Loucy (cell line): Measurements from ENCODE around the gene MLLT10.

Experiments
- H2AFZ ChIP-seq: fragments of 200-600 bp; sonication (generic); 2 replicates; pipeline ENCODE4 v1.6.0; 2016; ENCODE audit warnings: antibody characterized with exemption, mild to moderate bottlenecking, low read length, moderate library complexity
- H3F3A ChIP-seq: fragments of 200-600 bp; 2 replicates; pipeline ENCODE4 v1.6.0; 2016; ENCODE audit warnings: antibody characterized with exemption, low read depth, mild to moderate bottlenecking
- H3K27me3 ChIP-seq: fragments of 200-600 bp; sonication (generic); 2 replicates; pipeline ENCODE4 v1.6.1; 2014; ENCODE audit warnings: low read length, mild to moderate bottlenecking; ENCODE audit not compliant: insufficient read depth, poor library complexity, severe bottlenecking
- H3K36me3 ChIP-seq: fragments of 200-600 bp; sonication (generic); 2 replicates; pipeline ENCODE4 v1.6.1; 2016; ENCODE audit warnings: low read length; ENCODE audit not compliant: insufficient read depth
- H3K4me1 ChIP-seq: fragments of 200-600 bp; sonication (generic); 2 replicates; pipeline ENCODE4 v1.5.1; 2014; ENCODE audit warnings: low read length, mild to moderate bottlenecking; ENCODE audit not compliant: insufficient read depth, poor library complexity, severe bottlenecking
- H3K4me2 ChIP-seq: fragments of 200-600 bp; sonication (generic); 2 replicates; pipeline ENCODE4 v1.6.0; 2014; ENCODE audit warnings: antibody characterized with exemption, low read length, low read depth, mild to moderate bottlenecking; ENCODE audit not compliant: poor library complexity, severe bottlenecking
- H3K4me3 ChIP-seq: fragments of 200-600 bp; sonication (generic); 2 replicates; pipeline ENCODE4 v1.5.1; 2014; ENCODE audit warnings: low read length, mild to moderate bottlenecking, mixed read lengths; ENCODE audit not compliant: poor library complexity, severe bottlenecking
- H3K79me2 ChIP-seq: fragments of 200-600 bp; sonication (generic); 2 replicates; pipeline ENCODE4 v1.6.1; 2014; ENCODE audit warnings: low read length; ENCODE audit not compliant: insufficient read depth
- H3K9ac ChIP-seq: fragments of 200-600 bp; sonication (generic); 2 replicates; pipeline ENCODE4 v1.6.0; 2014; ENCODE audit warnings: mild to moderate bottlenecking, low read depth, low read length, moderate library complexity; ENCODE audit not compliant: poor library complexity, severe bottlenecking
- H3K9me2 ChIP-seq: fragments of 200-600 bp; sonication (generic); replicated peaks from 2 replicates; pipeline ENCODE4 v1.6.1; 2016; ENCODE audit warnings: low read depth, low read length, mixed read lengths
- H3K9me3 ChIP-seq: fragments of 200-600 bp; sonication (generic); 2 replicates; pipeline ENCODE4 v1.6.1; 2014; ENCODE audit warnings: mild to moderate bottlenecking, antibody characterized with exemption, low read length, low read depth; ENCODE audit not compliant: insufficient read depth
- H4K20me1 ChIP-seq: fragments of 200-600 bp; sonication (generic); 2 replicates; pipeline ENCODE4 v1.6.0; 2014; ENCODE audit warnings: antibody characterized with exemption, low read length, mild to moderate bottlenecking; ENCODE audit not compliant: insufficient read depth, poor library complexity, severe bottlenecking
- EZH2phosphoT487 ChIP-seq: fragments of 200-600 bp; IDR thresholded peaks from 2 replicates; pipeline ENCODE4 v1.6.1; 2018; ENCODE audit warnings: antibody characterized with exemption, mild to moderate bottlenecking, moderate library complexity, borderline replicate concordance
- TF ChIP-seq, protein P1 (sequence below): fragments of 200-600 bp; sonication (generic); conservative IDR thresholded peaks from 2 replicates; pipeline ENCODE4 v1.5.1; 2014; ENCODE audit warnings: mild to moderate bottlenecking, antibody characterized with exemption, low read length

Gene MLLT10

DNA sequence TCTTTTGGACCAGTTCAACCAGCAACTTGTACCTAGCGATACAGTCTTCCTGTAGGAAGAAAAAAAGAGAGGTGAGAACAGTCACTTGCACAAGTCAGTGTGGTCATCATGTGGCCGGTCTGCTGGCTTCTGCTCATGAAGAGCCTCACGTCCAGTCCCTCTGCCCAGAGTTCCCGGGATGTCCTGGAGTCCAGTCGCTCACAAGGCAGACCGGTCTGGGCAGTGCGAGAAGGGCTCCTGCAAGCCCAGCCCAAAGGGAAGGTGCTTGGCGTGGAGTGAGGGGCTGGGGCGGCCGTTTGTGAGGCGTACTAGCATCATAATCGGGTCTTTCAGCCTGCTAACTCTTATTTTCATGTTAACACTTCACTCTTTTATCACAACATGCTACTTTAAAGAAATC, 222.7 kb downstream of the MLLT10 start:
- Histone ChIP-seq H3K9me2 (no peaks in the 10 kb centered on the region), H4K20me1 (no peaks in the 10 kb centered on the region), H3K9me3 (no peaks in the 10 kb centered on the region), H2AFZ (no peak overlapping the region), H3K9ac (no peak overlapping the region), H3K4me3 (no peak overlapping the region), H3K36me3 (peaks cover 38% of the 10 kb centered on the region; the same call in 1 of the 2 replicates), H3K79me2 (no peaks in the 10 kb centered on the region), H3K27me3 (no peaks in the 10 kb centered on the region), H3F3A (no peaks in the 10 kb centered on the region), H3K4me1 (peaks cover 2% of the 10 kb centered on the region), H3K4me2 (no peak overlapping the region)
- TF ChIP-seq, protein P1, sequence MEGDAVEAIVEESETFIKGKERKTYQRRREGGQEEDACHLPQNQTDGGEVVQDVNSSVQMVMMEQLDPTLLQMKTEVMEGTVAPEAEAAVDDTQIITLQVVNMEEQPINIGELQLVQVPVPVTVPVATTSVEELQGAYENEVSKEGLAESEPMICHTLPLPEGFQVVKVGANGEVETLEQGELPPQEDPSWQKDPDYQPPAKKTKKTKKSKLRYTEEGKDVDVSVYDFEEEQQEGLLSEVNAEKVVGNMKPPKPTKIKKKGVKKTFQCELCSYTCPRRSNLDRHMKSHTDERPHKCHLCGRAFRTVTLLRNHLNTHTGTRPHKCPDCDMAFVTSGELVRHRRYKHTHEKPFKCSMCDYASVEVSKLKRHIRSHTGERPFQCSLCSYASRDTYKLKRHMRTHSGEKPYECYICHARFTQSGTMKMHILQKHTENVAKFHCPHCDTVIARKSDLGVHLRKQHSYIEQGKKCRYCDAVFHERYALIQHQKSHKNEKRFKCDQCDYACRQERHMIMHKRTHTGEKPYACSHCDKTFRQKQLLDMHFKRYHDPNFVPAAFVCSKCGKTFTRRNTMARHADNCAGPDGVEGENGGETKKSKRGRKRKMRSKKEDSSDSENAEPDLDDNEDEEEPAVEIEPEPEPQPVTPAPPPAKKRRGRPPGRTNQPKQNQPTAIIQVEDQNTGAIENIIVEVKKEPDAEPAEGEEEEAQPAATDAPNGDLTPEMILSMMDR = no peak
- TF ChIP-seq EZH2phosphoT487 = no peak

DNA sequence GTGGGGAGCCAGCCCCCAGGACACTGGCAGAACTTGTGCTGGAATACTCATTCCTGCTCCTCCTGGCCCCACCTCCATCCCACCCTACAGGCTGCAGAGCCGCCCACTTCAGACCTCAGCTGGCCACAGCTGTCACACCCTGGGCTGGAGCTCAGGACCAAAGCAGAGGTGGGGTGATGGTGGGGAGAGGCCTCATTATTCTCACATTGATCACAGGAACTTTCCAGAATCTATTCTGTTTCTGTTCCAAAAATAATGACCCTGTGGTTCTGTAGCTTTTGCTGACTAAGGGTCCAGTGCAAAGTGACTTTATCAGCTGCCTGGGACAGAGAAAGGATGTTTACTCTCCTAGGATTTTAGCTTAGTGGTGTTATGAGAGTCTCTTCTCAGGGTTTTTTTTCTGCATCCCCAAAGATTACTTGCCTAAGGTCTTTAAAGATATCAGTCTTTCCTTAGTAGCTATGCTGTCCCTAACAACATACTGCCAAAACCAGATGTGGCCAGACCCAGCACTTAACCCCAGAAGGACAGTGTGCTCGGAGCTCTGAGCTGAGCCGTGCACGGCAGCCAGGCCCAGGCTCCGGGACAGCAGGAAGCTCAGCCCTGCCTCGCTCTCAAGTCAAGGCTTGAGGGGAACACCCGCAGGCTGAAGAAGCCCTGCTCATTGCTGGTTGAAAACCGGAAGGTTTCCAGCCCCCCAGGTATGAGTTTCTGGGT, 223.3 kb downstream of the MLLT10 start:
- Histone ChIP-seq H3K9ac (no peak overlapping the region), H3K36me3 (peaks cover 38% of the 10 kb centered on the region; the same call in 1 of the 2 replicates), H3K4me2 (no peak overlapping the region), H3K9me3 (no peaks in the 10 kb centered on the region), H3K79me2 (no peaks in the 10 kb centered on the region), H4K20me1 (no peaks in the 10 kb centered on the region), H2AFZ (no peak overlapping the region), H3K4me3 (no peak overlapping the region), H3K4me1 (peaks cover 2% of the 10 kb centered on the region), H3K27me3 (no peaks in the 10 kb centered on the region), H3F3A (no peaks in the 10 kb centered on the region), H3K9me2 (no peaks in the 10 kb centered on the region)
- no peak for TF ChIP-seq EZH2phosphoT487

DNA sequence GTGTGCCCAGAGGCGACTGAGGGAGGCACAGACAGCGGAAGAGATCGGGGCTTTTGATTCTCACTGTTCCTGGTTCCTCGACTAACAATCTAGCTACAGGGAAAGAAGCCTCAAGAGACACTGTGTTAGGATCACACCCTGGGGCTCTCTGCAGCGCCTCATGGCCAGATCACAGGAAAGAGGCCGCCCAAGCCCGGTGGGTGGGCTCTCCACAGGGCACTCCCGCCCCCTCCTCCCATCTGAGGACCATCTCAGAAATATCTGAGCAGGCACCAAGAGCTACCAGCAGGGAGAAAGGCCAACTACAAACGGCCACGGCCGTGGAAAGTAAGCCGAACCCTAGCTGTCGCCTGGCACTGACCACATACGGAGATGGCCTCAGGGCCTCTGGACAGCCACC, 224.2 kb downstream of the MLLT10 start:
- no peak overlapping the region for H3K4me2 ChIP-seq
- no peak overlapping the region for H3K9ac ChIP-seq
- no peak overlapping the region for H2AFZ ChIP-seq
- TF ChIP-seq, protein P1 = no peak
- no peak for TF ChIP-seq EZH2phosphoT487
- H3K4me3 ChIP-seq = no peak overlapping the region
- H3K36me3 ChIP-seq = peaks cover 38% of the 10 kb centered on the region; the same call in 1 of the 2 replicates
- H3K9me2 ChIP-seq = no peaks in the 10 kb centered on the region
- no peaks in the 10 kb centered on the region for H3K4me1 ChIP-seq
- no peaks in the 10 kb centered on the region for H3F3A ChIP-seq
- no peaks in the 10 kb centered on the region for H3K27me3 ChIP-seq
- H4K20me1 ChIP-seq = no peaks in the 10 kb centered on the region
- H3K79me2 ChIP-seq = no peaks in the 10 kb centered on the region
- H3K9me3 ChIP-seq = no peaks in the 10 kb centered on the region

DNA sequence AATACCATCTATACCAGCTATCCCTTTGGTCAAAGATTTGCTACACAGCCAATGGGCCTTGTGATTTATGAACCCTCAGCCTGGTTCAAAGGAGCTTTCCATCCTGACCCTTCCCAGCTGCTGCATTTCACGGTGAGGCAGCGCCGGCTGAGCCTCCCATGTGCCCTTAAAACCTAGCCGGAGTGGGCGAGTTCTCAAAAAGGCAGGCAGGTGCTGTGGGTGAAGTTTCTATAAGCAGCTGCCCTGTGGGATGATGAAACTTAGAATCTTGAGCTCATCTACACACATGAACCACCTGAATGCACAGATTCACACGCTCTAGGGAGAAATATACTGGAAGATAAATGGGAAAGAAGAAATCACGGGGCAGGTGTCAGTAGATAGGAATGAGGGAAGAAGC, 224.7 kb downstream of the MLLT10 start:
- Histone ChIP-seq H3K79me2 (no peaks in the 10 kb centered on the region), H3K9ac (no peak overlapping the region), H3K9me3 (no peaks in the 10 kb centered on the region), H3K9me2 (no peaks in the 10 kb centered on the region), H3K4me1 (no peaks in the 10 kb centered on the region), H3K4me2 (no peak overlapping the region), H3K27me3 (no peaks in the 10 kb centered on the region), H3K4me3 (no peak overlapping the region), H2AFZ (no peak overlapping the region), H3K36me3 (peaks cover 40% of the 10 kb centered on the region; the same call in 1 of the 2 replicates), H4K20me1 (no peaks in the 10 kb centered on the region), H3F3A (no peaks in the 10 kb centered on the region)
- no peak for TF ChIP-seq EZH2phosphoT487
- TF ChIP-seq, protein P1 = no peak
